Endothelial cell (in vitro differentiated cells): Measurements from ENCODE around the gene WDFY2. TPM values are rescaled to one million over a fixed set of nuclear protein-coding genes. Genes with fewer than 3 reads are reported as not detected.

ENCODE experiments used
- DNase-seq: peaks from one replicate; pipeline ENCODE4 v3.0.0; 2021; ENCODE audit warnings: low spot score
- H3K27ac Mint-ChIP-seq: one replicate; pipeline ENCODE4 v1.8.0; 2021; ENCODE audit warnings: mixed read lengths, inconsistent platforms; ENCODE audit not compliant: unreplicated experiment
- H3K27me3 Mint-ChIP-seq: one replicate; pipeline ENCODE4 v1.8.0; 2021; ENCODE audit warnings: mild to moderate bottlenecking, moderate library complexity, mixed read lengths, inconsistent platforms; ENCODE audit not compliant: unreplicated experiment
- H3K36me3 Mint-ChIP-seq: one replicate; pipeline ENCODE4 v1.8.0; 2021; ENCODE audit warnings: mild to moderate bottlenecking, low read depth, mixed read lengths, inconsistent platforms; ENCODE audit not compliant: unreplicated experiment
- H3K4me1 Mint-ChIP-seq: one replicate; pipeline ENCODE4 v1.8.0; 2021; ENCODE audit warnings: mild to moderate bottlenecking, mixed read lengths, inconsistent platforms; ENCODE audit not compliant: unreplicated experiment
- H3K4me3 Mint-ChIP-seq: one replicate; pipeline ENCODE4 v1.8.0; 2021; ENCODE audit warnings: mild to moderate bottlenecking, mixed read lengths, inconsistent platforms; ENCODE audit not compliant: unreplicated experiment
- H3K9me3 Mint-ChIP-seq: one replicate; pipeline ENCODE4 v1.8.0; 2021; ENCODE audit warnings: mixed read lengths, inconsistent platforms; ENCODE audit not compliant: unreplicated experiment
- CTCF ChIP-seq: fragments of 200-600 bp; sonication (generic); IDR thresholded peaks from one replicate; pipeline ENCODE4 v1.5.0; 2021; ENCODE audit warnings: antibody characterized with exemption; ENCODE audit not compliant: unreplicated experiment
- total RNA-seq: library from RNA; stranded (reverse); fragmentation: NEBNext Ultra II Directional; extraction: Animal tissue kit (Norgen Biotek cat#: 25700); gene quantifications from one replicate; pipeline ENCODE4 v1.2.1, GENCODE V29; 2021; ENCODE audit not compliant: unreplicated experiment

Gene WDFY2
- total RNA-seq, 1 donor from 2014 or later: 22.7 TPM

GRCh38 chr13:51765142-51765515 lies 180.9 kb downstream of the WDFY2 start:
- no peak for DNase-seq
- no peak for TF ChIP-seq CTCF
- Mint-ChIP-seq H3K36me3 (peaks cover 31% of the 10 kb centered on the region), H3K9me3 (no peaks in the 10 kb centered on the region), H3K27ac (peak overlapping the region; percentile 49), H3K4me1 (peaks cover 9% of the 10 kb centered on the region), H3K4me3 (no peak overlapping the region), H3K27me3 (peaks cover 6% of the 10 kb centered on the region)

- peaks cover 12% of the 10 kb centered on the region for H3K27me3 Mint-ChIP-seq
- DNase-seq: peak; percentile 31
- H3K4me3 Mint-ChIP-seq: no peak overlapping the region
- no peaks in the 10 kb centered on the region for H3K9me3 Mint-ChIP-seq
- no peak overlapping the region for H3K27ac Mint-ChIP-seq
- no peak for TF ChIP-seq CTCF
- peaks cover 10% of the 10 kb centered on the region for H3K4me1 Mint-ChIP-seq
- H3K36me3 Mint-ChIP-seq: peaks cover 19% of the 10 kb centered on the region
Measured at GRCh38 chr13:51767100-51767499, 182.8 kb downstream of the WDFY2 start.

- H3K27me3 Mint-ChIP-seq: peaks cover 19% of the 10 kb centered on the region
- peak; percentile 28 for TF ChIP-seq CTCF
- no peak overlapping the region for H3K27ac Mint-ChIP-seq
- peaks cover 9% of the 10 kb centered on the region for H3K36me3 Mint-ChIP-seq
- H3K4me1 Mint-ChIP-seq: peaks cover 10% of the 10 kb centered on the region
- H3K9me3 Mint-ChIP-seq: no peaks in the 10 kb centered on the region
- H3K4me3 Mint-ChIP-seq: no peak overlapping the region
- no peak for DNase-seq
Measured at GRCh38 chr13:51768378-51768921, 184.2 kb downstream of the WDFY2 start.

GRCh38 chr13:51768976-51769375 lies 184.7 kb downstream of the WDFY2 start:
- Mint-ChIP-seq H3K27me3 (peaks cover 19% of the 10 kb centered on the region), H3K4me1 (peaks cover 9% of the 10 kb centered on the region), H3K4me3 (no peak overlapping the region), H3K27ac (no peak overlapping the region), H3K9me3 (no peaks in the 10 kb centered on the region), H3K36me3 (peaks cover 8% of the 10 kb centered on the region)
- no peak for TF ChIP-seq CTCF
- DNase-seq: no peak

GRCh38 chr13:51769455-51770127 lies 185.3 kb downstream of the WDFY2 start:
- Mint-ChIP-seq H3K4me3 (no peak overlapping the region), H3K36me3 (peaks cover 6% of the 10 kb centered on the region), H3K4me1 (peaks cover 6% of the 10 kb centered on the region), H3K9me3 (no peaks in the 10 kb centered on the region), H3K27me3 (peaks cover 19% of the 10 kb centered on the region), H3K27ac (no peak overlapping the region)
- no peak for TF ChIP-seq CTCF
- DNase-seq: no peak
